Measurements from ENCODE around the gene NPAS4. TPM values are rescaled to one million over a fixed set of nuclear protein-coding genes. Genes with fewer than 3 reads are reported as not detected.

The NPAS4 gene
- total RNA-seq (2022; extraction: Qiagen RNA extraction; ENCODE audit: low read depth), result not detected in 5 replicates

DNA sequence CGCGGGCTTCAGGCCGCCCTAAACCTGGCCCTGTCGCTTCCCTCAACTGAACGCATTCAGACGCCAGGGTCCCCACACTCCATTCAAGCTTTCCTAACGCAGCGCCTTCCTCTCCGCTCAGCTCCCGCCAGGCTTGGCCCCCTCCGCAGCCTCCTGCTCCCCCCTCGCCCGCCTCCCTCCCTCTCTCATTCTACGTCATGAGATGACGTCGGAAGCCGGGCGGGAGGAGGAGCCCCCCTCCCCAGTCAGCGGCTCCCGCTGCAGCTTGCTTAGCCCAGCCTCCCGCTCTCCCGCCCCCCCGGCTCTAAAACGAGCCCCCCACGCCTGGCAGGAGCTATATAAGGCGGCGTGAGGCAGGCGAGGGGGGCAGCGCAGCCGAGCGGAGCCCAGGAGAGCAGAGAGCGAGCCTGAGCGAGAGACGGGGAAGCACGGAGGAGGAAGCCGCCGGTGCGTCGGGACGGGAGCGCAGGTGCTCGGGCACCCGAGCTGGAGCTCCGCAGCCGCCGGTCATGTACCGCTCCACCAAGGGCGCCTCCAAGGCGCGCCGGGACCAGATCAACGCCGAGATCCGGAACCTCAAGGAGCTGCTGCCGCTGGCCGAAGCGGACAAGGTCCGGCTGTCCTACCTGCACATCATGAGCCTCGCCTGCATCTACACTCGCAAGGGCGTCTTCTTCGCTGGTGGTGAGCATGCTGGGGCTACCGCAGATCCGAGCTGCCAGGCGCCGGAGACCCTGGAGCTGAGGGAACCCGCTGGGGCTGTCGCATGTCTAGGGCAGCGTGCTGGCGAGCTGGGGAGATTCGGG is at the start of gene NPAS4:
Gene NPAS4 (plus strand): TSS at position 365 of the 806 bp plus-strand sequence. CDS start 145 bp downstream, at position 510.

DNA sequence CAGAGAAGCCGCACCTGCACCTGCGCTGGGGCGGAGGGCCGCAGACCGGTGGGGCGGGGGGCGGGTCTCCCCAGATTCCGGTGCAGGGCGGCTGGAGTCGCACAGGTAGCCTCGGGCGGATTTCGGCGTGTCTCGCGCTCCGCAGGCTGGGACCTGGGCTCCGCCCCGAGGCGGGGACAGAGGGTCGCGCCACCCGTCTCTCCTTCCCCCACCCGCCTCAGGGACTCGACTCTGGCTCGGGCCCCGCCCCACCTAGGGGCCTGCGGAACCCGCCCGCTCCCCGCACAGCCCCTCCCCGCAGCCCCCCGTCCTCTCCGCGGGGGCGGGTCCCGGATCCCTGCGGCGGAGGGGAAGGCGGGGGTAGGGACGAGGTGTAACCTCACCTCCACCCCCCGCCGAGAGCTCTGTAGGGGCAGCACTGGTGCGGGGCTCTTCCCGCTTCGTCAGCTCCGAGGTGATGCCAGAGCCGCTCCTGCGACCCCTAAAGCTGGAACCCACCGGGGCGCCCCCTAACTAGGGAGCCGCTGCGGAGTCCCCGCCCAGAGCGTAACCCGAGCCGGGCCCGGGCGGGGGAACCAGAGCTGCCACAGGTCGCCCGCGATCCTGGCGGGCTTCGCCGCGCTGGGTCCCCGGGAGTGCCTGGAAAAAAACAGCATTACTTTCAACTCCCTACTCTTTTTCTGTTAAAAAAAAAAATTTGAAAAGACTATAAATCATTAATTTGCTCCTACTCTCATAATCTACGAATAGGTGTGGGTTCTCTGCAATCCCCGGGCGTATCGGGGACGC is 49.0 kb upstream of the NPAS4 start, which contains the start of gene SLC29A2:
Gene SLC29A2 (minus strand): TSS at position 134 of the 789 bp plus-strand sequence. CDS start 169 bp downstream, outside the sequence.

GRCh38 chr11:66438504-66439466 is 17.9 kb downstream of the NPAS4 start, which contains the start of gene MRPL11:
MRPL11 (minus strand) TSS chr11:66438848; CDS start chr11:66438754, 94 bp downstream.

GRCh38 chr11:66466225-66467033 is 45.6 kb downstream of the NPAS4 start, which contains the start of gene PELI3:
PELI3 (plus strand) TSS chr11:66466905; CDS start chr11:66468129, 1,224 bp downstream.

Other genes starting within 250 kb of the NPAS4 start
- gene KLC2, start 163.3 kb upstream of the NPAS4 start, total RNA-seq (2022; extraction: Qiagen RNA extraction; ENCODE audit: low read depth), result 39.5 to 45.3 TPM (median 41.9 TPM) in 5 replicates
- 120 to 147 TPM (median 144 TPM) in 5 replicates for gene RAB1B, start 152.4 kb upstream of the NPAS4 start, total RNA-seq (2022; extraction: Qiagen RNA extraction; ENCODE audit: low read depth)
- 1.7 to 2.4 TPM (median 2.4 TPM) in 5 replicates for gene CNIH2, start 142.9 kb upstream of the NPAS4 start, total RNA-seq (2022; extraction: Qiagen RNA extraction; ENCODE audit: low read depth)
- gene YIF1A, start 131.9 kb upstream of the NPAS4 start, total RNA-seq (2022; extraction: Qiagen RNA extraction; ENCODE audit: low read depth), result 96.1 to 128 TPM (median 120 TPM) in 5 replicates
- gene TMEM151A, start 129.1 kb upstream of the NPAS4 start, total RNA-seq (2022; extraction: Qiagen RNA extraction; ENCODE audit: low read depth), result 2.2 to 4.0 TPM (median 3.7 TPM) in 5 replicates
- not detected in 5 replicates for gene CD248, start 104.0 kb upstream of the NPAS4 start, total RNA-seq (2022; extraction: Qiagen RNA extraction; ENCODE audit: low read depth)
- gene RIN1, start 84.6 kb upstream of the NPAS4 start, total RNA-seq (2022; extraction: Qiagen RNA extraction; ENCODE audit: low read depth), result 25.9 to 37.9 TPM (median 35.9 TPM) in 5 replicates
- gene BRMS1, start 75.9 kb upstream of the NPAS4 start, total RNA-seq (2022; extraction: Qiagen RNA extraction; ENCODE audit: low read depth), result 76.2 to 102 TPM (median 88.6 TPM) in 5 replicates
- 12.6 to 17.8 TPM (median 17.0 TPM) in 5 replicates for gene B4GAT1, start 73.4 kb upstream of the NPAS4 start, total RNA-seq (2022; extraction: Qiagen RNA extraction; ENCODE audit: low read depth)
- gene SLC29A2, start 49.3 kb upstream of the NPAS4 start, total RNA-seq (2022; extraction: Qiagen RNA extraction; ENCODE audit: low read depth), result 3.5 to 5.7 TPM (median 5.3 TPM) in 5 replicates
- gene MRPL11, start 17.8 kb downstream of the NPAS4 start, total RNA-seq (2022; extraction: Qiagen RNA extraction; ENCODE audit: low read depth), result 98.8 to 122 TPM (median 111 TPM) in 5 replicates
- gene PELI3, start 45.9 kb downstream of the NPAS4 start, total RNA-seq (2022; extraction: Qiagen RNA extraction; ENCODE audit: low read depth), result 3.7 to 5.8 TPM (median 4.8 TPM) in 5 replicates
- gene DPP3, start 59.4 kb downstream of the NPAS4 start, total RNA-seq (2022; extraction: Qiagen RNA extraction; ENCODE audit: low read depth), result 51.9 to 59.3 TPM (median 57.4 TPM) in 5 replicates
- gene BBS1, start 89.6 kb downstream of the NPAS4 start, total RNA-seq (2022; extraction: Qiagen RNA extraction; ENCODE audit: low read depth), result 9.8 to 11.9 TPM (median 10.7 TPM) in 5 replicates
- 7.4 to 14.0 TPM (median 12.4 TPM) in 5 replicates for gene ZDHHC24, start 125.0 kb downstream of the NPAS4 start, total RNA-seq (2022; extraction: Qiagen RNA extraction; ENCODE audit: low read depth)
- gene ACTN3, start 125.9 kb downstream of the NPAS4 start, total RNA-seq (2022; extraction: Qiagen RNA extraction; ENCODE audit: low read depth), result 0.05 TPM in 1 of 5 replicates, not detected in the others
- 31.3 to 37.8 TPM (median 33.7 TPM) in 5 replicates for gene CTSF, start 147.6 kb downstream of the NPAS4 start, total RNA-seq (2022; extraction: Qiagen RNA extraction; ENCODE audit: low read depth)
- gene CCDC87, start 172.0 kb downstream of the NPAS4 start, total RNA-seq (2022; extraction: Qiagen RNA extraction; ENCODE audit: low read depth), result 0.21 to 0.68 TPM (median 0.53 TPM) in 5 replicates
- 24.5 to 30.1 TPM (median 26.7 TPM) in 5 replicates for gene CCS, start 172.2 kb downstream of the NPAS4 start, total RNA-seq (2022; extraction: Qiagen RNA extraction; ENCODE audit: low read depth)
- 59.5 to 81.7 TPM (median 68.6 TPM) in 5 replicates for gene RBM14, start 195.6 kb downstream of the NPAS4 start, total RNA-seq (2022; extraction: Qiagen RNA extraction; ENCODE audit: low read depth)
- 133 to 146 TPM (median 135 TPM) in 5 replicates for gene RBM4, start 217.7 kb downstream of the NPAS4 start, total RNA-seq (2022; extraction: Qiagen RNA extraction; ENCODE audit: low read depth)